HepG2 (cell line): Measurements from ENCODE around the gene DLX1. TPM values are rescaled to one million over a fixed set of nuclear protein-coding genes. Genes with fewer than 3 reads are reported as not detected.

Source experiments
- IRX3 ChIP-seq: sonication (generic); formaldehyde crosslinking; IDR thresholded peaks from 2 replicates; pipeline ENCODE4 v1.8.1; 2023; ENCODE audit warnings: mild to moderate bottlenecking, low read depth, missing genetic modification reagents, borderline replicate concordance
- NAIF1 ChIP-seq: sonication (generic); formaldehyde crosslinking; IDR thresholded peaks from 2 replicates; pipeline ENCODE4 v1.5.0; 2020; ENCODE audit warnings: mild to moderate bottlenecking, missing genetic modification reagents, borderline replicate concordance
- NFIB ChIP-seq: sonication (generic); formaldehyde crosslinking; IDR thresholded peaks from 2 replicates; pipeline ENCODE4 v1.9.0; 2021; ENCODE audit warnings: missing genetic modification reagents, mild to moderate bottlenecking, borderline replicate concordance
- RBFOX2 ChIP-seq: fragments of 200-400 bp; formaldehyde crosslinking; IDR thresholded peaks from 2 replicates; pipeline ENCODE4 v1.6.1; 2017; ENCODE audit warnings: low read depth, mild to moderate bottlenecking, low read length
- YY1 ChIP-seq: IDR thresholded peaks from 2 replicates; pipeline ENCODE4 v1.6.1; 2011; ENCODE audit warnings: low read length, low read depth, moderate library complexity, mild to moderate bottlenecking; ENCODE audit not compliant: insufficient read depth, insufficient replicate concordance
- ZBTB38 ChIP-seq: sonication (generic); formaldehyde crosslinking; IDR thresholded peaks from 2 replicates; pipeline ENCODE4 v1.5.1; 2020; ENCODE audit warnings: mild to moderate bottlenecking, missing genetic modification reagents
- ZKSCAN5 ChIP-seq: sonication (generic); formaldehyde crosslinking; IDR thresholded peaks from 2 replicates; pipeline ENCODE4 v1.5.1; 2020; ENCODE audit warnings: mild to moderate bottlenecking, missing genetic modification reagents
- ZNF17 ChIP-seq: sonication (generic); formaldehyde crosslinking; IDR thresholded peaks from 2 replicates; pipeline ENCODE4 v1.5.0; 2020; ENCODE audit warnings: mild to moderate bottlenecking, missing genetic modification reagents
- ZNF337 ChIP-seq: sonication (generic); formaldehyde crosslinking; IDR thresholded peaks from 2 replicates; pipeline ENCODE4 v1.5.1; 2020; ENCODE audit warnings: missing genetic modification reagents, low read depth, mild to moderate bottlenecking, borderline replicate concordance
- ZNF547 ChIP-seq: sonication (generic); formaldehyde crosslinking; IDR thresholded peaks from 2 replicates; pipeline ENCODE4 v1.5.1; 2020; ENCODE audit warnings: mild to moderate bottlenecking, missing genetic modification reagents
- ZNF557 ChIP-seq: sonication (generic); formaldehyde crosslinking; IDR thresholded peaks from 2 replicates; pipeline ENCODE4 v1.4.0; 2020; ENCODE audit warnings: missing genetic modification reagents
- ZNF678 ChIP-seq: sonication (generic); formaldehyde crosslinking; IDR thresholded peaks from 2 replicates; pipeline ENCODE4 v1.4.0; 2020; ENCODE audit warnings: mild to moderate bottlenecking, missing genetic modification reagents
- ZSCAN25 ChIP-seq: sonication (generic); formaldehyde crosslinking; IDR thresholded peaks from 2 replicates; pipeline ENCODE4 v1.8.0; 2022; ENCODE audit warnings: mild to moderate bottlenecking, missing genetic modification reagents
- ZSCAN29 ChIP-seq: sonication (generic); formaldehyde crosslinking; conservative IDR thresholded peaks from 2 replicates; pipeline ENCODE4 v1.4.0; 2020; ENCODE audit warnings: mild to moderate bottlenecking, missing genetic modification reagents
- polyA plus RNA-seq, 8 experiments: library from polyadenylated mRNA; depleted of rRNA in 3 of 8; stranded (reverse) in 7 of 8; unstranded in 1 of 8; fragments of >200 nt; fragmentation: Illumina TruSeq in 4 of 8; extraction: Trizol in 4 of 8; gene quantifications; 2 replicates each; pipeline versions ENCODE4 v1.2.1 to v1.2.3, GENCODE V29; 2011 to 2016; ENCODE audit warnings: low read depth in 4 of 8, missing spikeins in 1 of 8, mixed read lengths in 1 of 8; ENCODE audit not compliant: insufficient read depth in 1 of 8
- total RNA-seq, 5 experiments: library from RNA; depleted of rRNA; stranded (reverse); fragments of >200 nt; fragmentation: Illumina TruSeq; extraction: Trizol; gene quantifications; 2 replicates each; pipeline ENCODE4 v1.2.3, GENCODE V29; 2016; ENCODE audit warnings: low read depth in 1 of 5
- TF ChIP-seq, protein P1 (sequence below): sonication (generic); formaldehyde crosslinking; IDR thresholded peaks from 2 replicates; pipeline ENCODE4 v1.5.1; 2020; ENCODE audit warnings: mild to moderate bottlenecking, moderate library complexity, missing genetic modification reagents
- TF ChIP-seq, protein P2 (sequence below): sonication (generic); formaldehyde crosslinking; IDR thresholded peaks from 2 replicates; pipeline ENCODE4 v1.5.1; 2020; ENCODE audit warnings: missing genetic modification reagents, mild to moderate bottlenecking, borderline replicate concordance
- TF ChIP-seq, protein P3 (sequence below): sonication (generic); formaldehyde crosslinking; IDR thresholded peaks from 2 replicates; pipeline ENCODE4 v1.5.0; 2020; ENCODE audit warnings: missing genetic modification reagents
- TF ChIP-seq, protein P4 (sequence below): sonication (generic); formaldehyde crosslinking; IDR thresholded peaks from 2 replicates; pipeline ENCODE4 v1.4.0; 2020; ENCODE audit warnings: mild to moderate bottlenecking, missing genetic modification reagents, borderline replicate concordance
- TF ChIP-seq, protein P5 (sequence below): sonication (generic); formaldehyde crosslinking; IDR thresholded peaks from 2 replicates; pipeline ENCODE4 v1.5.0; 2020; ENCODE audit warnings: mild to moderate bottlenecking, missing genetic modification reagents, moderate library complexity

Gene DLX1
- total and polyA plus RNA-seq, 2 of the 13 experiments (the other 11 are each of a cell fraction or from before 2014, with no cell fraction given) = 0.18 to 0.86 TPM

DNA sequence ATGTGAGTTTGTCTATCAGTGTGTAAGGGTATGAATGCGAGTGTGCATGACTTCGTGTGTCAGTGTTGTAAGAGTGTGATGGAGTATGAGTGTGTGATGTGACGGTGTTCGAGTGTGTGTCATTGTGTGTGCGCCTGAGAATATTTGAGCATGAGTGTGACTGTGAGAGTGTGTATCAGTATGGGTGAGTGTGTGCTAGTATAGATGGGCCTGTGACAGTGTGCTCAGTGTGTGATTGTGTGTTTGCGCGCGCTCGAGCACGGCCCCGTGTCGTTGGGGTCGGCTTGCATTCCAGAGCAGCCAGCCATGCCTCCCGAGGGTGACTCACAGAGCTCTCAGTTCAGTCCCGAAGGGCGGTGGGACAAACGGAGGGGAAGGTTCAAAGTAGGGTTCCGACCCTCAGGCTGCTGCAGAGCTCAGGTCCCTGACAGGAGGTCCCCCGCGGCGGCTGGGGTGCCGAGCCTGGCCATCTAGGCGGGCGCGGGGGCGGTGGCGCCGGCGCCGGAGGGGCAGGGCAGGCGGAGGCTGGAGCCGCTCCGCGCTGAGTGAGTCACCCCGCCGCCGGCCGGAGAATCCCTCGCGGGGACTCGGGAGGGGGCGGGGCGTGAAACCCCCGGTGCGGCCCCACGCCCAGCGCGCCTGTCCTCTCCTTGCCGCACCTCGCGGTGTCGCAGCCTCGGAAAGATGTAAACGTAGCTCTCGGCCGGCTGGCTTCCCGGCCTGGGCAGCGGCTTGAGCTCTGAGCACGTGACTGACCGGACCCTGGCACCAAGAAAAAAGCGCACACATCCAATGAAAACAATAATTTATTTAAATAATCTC, 13.6 kb downstream of the DLX1 start (continued):
- TF ChIP-seq, protein P1, sequence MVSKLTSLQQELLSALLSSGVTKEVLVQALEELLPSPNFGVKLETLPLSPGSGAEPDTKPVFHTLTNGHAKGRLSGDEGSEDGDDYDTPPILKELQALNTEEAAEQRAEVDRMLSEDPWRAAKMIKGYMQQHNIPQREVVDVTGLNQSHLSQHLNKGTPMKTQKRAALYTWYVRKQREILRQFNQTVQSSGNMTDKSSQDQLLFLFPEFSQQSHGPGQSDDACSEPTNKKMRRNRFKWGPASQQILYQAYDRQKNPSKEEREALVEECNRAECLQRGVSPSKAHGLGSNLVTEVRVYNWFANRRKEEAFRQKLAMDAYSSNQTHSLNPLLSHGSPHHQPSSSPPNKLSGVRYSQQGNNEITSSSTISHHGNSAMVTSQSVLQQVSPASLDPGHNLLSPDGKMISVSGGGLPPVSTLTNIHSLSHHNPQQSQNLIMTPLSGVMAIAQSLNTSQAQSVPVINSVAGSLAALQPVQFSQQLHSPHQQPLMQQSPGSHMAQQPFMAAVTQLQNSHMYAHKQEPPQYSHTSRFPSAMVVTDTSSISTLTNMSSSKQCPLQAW (CRISPR knock-in tag) = no peak
- TF ChIP-seq NAIF1 (CRISPR knock-in tag) (no peak), ZNF547 (CRISPR knock-in tag) (no peak), RBFOX2 (0 out of 2 replicates have a peak, but pooled peaks have one; percentile 35), IRX3 (CRISPR knock-in tag) (no peak; the same call in 1 of the 2 replicates), ZSCAN25 (no peak), YY1 (peak; percentile 22), ZBTB38 (CRISPR knock-in tag) (peak; percentile 50; the same call in 1 of the 2 replicates), ZSCAN29 (CRISPR knock-in tag) (no peak), NFIB (CRISPR knock-in tag) (no peak), ZKSCAN5 (CRISPR knock-in tag) (no peak), ZNF17 (CRISPR knock-in tag) (no peak), ZNF678 (CRISPR knock-in tag) (no peak), ZNF557 (no peak), ZNF337 (CRISPR knock-in tag) (no peak)
- TF ChIP-seq, protein P2, sequence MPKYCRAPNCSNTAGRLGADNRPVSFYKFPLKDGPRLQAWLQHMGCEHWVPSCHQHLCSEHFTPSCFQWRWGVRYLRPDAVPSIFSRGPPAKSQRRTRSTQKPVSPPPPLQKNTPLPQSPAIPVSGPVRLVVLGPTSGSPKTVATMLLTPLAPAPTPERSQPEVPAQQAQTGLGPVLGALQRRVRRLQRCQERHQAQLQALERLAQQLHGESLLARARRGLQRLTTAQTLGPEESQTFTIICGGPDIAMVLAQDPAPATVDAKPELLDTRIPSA (CRISPR knock-in tag) = no peak
- TF ChIP-seq, protein P3, sequence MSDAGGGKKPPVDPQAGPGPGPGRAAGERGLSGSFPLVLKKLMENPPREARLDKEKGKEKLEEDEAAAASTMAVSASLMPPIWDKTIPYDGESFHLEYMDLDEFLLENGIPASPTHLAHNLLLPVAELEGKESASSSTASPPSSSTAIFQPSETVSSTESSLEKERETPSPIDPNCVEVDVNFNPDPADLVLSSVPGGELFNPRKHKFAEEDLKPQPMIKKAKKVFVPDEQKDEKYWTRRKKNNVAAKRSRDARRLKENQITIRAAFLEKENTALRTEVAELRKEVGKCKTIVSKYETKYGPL (CRISPR knock-in tag) = no peak
- TF ChIP-seq, protein P4, sequence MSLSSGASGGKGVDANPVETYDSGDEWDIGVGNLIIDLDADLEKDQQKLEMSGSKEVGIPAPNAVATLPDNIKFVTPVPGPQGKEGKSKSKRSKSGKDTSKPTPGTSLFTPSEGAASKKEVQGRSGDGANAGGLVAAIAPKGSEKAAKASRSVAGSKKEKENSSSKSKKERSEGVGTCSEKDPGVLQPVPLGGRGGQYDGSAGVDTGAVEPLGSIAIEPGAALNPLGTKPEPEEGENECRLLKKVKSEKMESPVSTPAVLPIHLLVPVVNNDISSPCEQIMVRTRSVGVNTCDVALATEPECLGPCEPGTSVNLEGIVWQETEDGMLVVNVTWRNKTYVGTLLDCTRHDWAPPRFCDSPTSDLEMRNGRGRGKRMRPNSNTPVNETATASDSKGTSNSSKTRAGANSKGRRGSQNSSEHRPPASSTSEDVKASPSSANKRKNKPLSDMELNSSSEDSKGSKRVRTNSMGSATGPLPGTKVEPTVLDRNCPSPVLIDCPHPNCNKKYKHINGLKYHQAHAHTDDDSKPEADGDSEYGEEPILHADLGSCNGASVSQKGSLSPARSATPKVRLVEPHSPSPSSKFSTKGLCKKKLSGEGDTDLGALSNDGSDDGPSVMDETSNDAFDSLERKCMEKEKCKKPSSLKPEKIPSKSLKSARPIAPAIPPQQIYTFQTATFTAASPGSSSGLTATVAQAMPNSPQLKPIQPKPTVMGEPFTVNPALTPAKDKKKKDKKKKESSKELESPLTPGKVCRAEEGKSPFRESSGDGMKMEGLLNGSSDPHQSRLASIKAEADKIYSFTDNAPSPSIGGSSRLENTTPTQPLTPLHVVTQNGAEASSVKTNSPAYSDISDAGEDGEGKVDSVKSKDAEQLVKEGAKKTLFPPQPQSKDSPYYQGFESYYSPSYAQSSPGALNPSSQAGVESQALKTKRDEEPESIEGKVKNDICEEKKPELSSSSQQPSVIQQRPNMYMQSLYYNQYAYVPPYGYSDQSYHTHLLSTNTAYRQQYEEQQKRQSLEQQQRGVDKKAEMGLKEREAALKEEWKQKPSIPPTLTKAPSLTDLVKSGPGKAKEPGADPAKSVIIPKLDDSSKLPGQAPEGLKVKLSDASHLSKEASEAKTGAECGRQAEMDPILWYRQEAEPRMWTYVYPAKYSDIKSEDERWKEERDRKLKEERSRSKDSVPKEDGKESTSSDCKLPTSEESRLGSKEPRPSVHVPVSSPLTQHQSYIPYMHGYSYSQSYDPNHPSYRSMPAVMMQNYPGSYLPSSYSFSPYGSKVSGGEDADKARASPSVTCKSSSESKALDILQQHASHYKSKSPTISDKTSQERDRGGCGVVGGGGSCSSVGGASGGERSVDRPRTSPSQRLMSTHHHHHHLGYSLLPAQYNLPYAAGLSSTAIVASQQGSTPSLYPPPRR (CRISPR knock-in tag) = no peak
- TF ChIP-seq, protein P5, sequence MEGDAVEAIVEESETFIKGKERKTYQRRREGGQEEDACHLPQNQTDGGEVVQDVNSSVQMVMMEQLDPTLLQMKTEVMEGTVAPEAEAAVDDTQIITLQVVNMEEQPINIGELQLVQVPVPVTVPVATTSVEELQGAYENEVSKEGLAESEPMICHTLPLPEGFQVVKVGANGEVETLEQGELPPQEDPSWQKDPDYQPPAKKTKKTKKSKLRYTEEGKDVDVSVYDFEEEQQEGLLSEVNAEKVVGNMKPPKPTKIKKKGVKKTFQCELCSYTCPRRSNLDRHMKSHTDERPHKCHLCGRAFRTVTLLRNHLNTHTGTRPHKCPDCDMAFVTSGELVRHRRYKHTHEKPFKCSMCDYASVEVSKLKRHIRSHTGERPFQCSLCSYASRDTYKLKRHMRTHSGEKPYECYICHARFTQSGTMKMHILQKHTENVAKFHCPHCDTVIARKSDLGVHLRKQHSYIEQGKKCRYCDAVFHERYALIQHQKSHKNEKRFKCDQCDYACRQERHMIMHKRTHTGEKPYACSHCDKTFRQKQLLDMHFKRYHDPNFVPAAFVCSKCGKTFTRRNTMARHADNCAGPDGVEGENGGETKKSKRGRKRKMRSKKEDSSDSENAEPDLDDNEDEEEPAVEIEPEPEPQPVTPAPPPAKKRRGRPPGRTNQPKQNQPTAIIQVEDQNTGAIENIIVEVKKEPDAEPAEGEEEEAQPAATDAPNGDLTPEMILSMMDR (CRISPR knock-in tag) = peak; percentile 3; the same call in 1 of the 2 replicates
